ENCODE results near the gene KLHL20. TPM values are rescaled to one million over a fixed set of nuclear protein-coding genes. Genes with fewer than 3 reads are reported as not detected.
"Not testable (repeated sequence)": the region's sequence is repeated elsewhere in the genome, so short reads cannot be mapped to it uniquely, and the experiment has no call there.

The KLHL20 gene
- total RNA-seq, 1 donor from 2014 or later, result 26.1 TPM

- no peaks in the 10 kb centered on the region for H3K4me1 Mint-ChIP-seq
- ATAC-seq (ENCODE audit: low read depth) (no peak), DNase-seq (no peak)
- H3K9me3 Mint-ChIP-seq, result no peaks in the 10 kb centered on the region
- H3K36me3 Mint-ChIP-seq (ENCODE audit: low read depth), result peaks cover 19% of the 10 kb centered on the region
- ChIA-PET CTCF (interaction anchor here (1.2 kb wide), 1 partner anchor 27 kb away, joined by 3 read pairs; the partner anchor contains the start of genes CENPL and DARS2), POLR2A (no interaction called here)
- no peak overlapping the region for H3K4me3 Mint-ChIP-seq
- TF ChIP-seq, protein P1, sequence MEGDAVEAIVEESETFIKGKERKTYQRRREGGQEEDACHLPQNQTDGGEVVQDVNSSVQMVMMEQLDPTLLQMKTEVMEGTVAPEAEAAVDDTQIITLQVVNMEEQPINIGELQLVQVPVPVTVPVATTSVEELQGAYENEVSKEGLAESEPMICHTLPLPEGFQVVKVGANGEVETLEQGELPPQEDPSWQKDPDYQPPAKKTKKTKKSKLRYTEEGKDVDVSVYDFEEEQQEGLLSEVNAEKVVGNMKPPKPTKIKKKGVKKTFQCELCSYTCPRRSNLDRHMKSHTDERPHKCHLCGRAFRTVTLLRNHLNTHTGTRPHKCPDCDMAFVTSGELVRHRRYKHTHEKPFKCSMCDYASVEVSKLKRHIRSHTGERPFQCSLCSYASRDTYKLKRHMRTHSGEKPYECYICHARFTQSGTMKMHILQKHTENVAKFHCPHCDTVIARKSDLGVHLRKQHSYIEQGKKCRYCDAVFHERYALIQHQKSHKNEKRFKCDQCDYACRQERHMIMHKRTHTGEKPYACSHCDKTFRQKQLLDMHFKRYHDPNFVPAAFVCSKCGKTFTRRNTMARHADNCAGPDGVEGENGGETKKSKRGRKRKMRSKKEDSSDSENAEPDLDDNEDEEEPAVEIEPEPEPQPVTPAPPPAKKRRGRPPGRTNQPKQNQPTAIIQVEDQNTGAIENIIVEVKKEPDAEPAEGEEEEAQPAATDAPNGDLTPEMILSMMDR (IDR thresholded peaks at IDR 0.05), result no peak
- no peaks in the 10 kb centered on the region for H3K27me3 Mint-ChIP-seq
- no peak overlapping the region for H3K27ac Mint-ChIP-seq
- intact Hi-C loops (cut with micrococcal nuclease), result no loop called here
These were observed 83.3 kb downstream of the KLHL20 start for GRCh38 chr1:173798078-173798477.

DNA sequence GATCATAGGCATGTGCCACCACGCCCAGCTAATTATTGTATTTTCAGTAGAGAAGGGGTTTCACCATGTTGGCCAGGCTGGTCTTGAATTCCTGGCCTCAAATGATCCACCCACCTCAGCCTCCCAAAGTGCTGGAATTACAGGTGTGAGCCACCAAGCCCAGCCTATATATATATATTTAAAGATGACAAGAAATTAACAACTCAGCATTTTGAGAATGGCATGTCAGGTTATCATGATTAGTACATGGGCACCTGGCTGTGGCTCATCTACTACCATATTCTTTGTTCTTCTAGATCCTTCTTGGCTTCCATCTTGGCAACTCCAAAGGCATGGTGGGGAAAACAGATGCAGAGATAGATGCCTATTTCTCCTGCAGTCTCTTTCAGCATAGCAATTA is 85.2 kb downstream of the KLHL20 start:
- DNase-seq; H3K4me1 Mint-ChIP-seq; H3K27ac Mint-ChIP-seq; ATAC-seq (ENCODE audit: low read depth); H3K27me3 Mint-ChIP-seq; H3K9me3 Mint-ChIP-seq; H3K4me3 Mint-ChIP-seq; intact Hi-C loops (cut with micrococcal nuclease); CTCF ChIA-PET: not testable (repeated sequence)
- peaks cover 28% of the 10 kb centered on the region for H3K36me3 Mint-ChIP-seq (ENCODE audit: low read depth)
- POLR2A ChIA-PET, result interaction anchor here (0.6 kb wide), 1 partner anchor 44 kb away, joined by 11 read pairs; no protein-coding TSS in a partner anchor

DNA sequence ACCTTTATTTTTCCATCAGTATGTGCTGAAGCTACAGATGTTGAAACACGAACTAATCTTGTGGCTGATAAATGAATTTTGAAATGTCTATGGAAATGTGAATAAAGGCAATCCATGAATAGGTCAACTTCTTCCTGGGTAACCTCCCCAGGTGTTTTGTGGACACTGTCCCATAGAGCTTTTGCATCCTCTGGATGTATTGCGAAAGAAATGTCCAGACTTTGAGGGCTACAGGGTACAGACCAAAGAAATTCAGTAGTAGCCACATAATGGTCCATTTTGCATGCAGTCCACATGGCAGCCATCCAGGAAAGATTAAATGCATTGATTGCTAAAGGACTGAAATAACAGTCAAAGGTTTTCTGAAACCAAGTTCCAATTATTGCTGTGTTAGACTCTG is 88.2 kb downstream of the KLHL20 start:
- CTCF ChIA-PET, result no interaction called here

DNA sequence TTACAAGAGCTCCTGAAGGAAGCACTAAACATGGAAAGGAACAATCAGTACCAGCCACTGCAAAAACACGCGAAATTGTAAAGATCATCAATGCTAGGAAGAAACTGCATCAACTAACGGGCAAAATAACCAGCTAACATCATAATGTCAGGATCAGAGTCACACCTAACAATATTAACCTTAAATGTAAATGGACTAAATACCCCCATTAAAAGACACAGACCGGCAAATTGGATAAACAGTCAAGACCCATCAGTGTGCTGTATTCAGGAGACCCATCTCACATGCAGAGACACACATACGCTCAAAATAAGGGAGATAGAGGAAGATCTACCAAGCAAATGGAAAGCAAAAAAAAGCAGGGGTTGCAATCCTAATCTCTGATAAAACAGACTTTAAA is 98.9 kb downstream of the KLHL20 start:
- peaks cover 31% of the 10 kb centered on the region for H3K36me3 Mint-ChIP-seq (ENCODE audit: low read depth)

More for the DNA sequence above, 88.2 kb downstream of the KLHL20 start:
- H3K4me3 Mint-ChIP-seq, result no peak overlapping the region
- no peak overlapping the region for H3K27ac Mint-ChIP-seq
- ATAC-seq (ENCODE audit: low read depth) (no peak), DNase-seq (no peak)
- peaks cover 45% of the 10 kb centered on the region for H3K36me3 Mint-ChIP-seq (ENCODE audit: low read depth)
- TF ChIP-seq, protein P1 (IDR thresholded peaks at IDR 0.05), result no peak
- no peaks in the 10 kb centered on the region for H3K4me1 Mint-ChIP-seq
- intact Hi-C loops (cut with micrococcal nuclease), result no loop called here
- H3K27me3 Mint-ChIP-seq, result no peaks in the 10 kb centered on the region
- no peaks in the 10 kb centered on the region for H3K9me3 Mint-ChIP-seq
- POLR2A ChIA-PET, result interaction anchor here (0.6 kb wide), 1 partner anchor 65 kb away, joined by 3 read pairs; no protein-coding TSS in a partner anchor

GRCh38 chr1:173818459-173818858 is 103.7 kb downstream of the KLHL20 start:
- TF ChIP-seq, protein P1 (IDR thresholded peaks at IDR 0.05), result no peak
- H3K4me1 Mint-ChIP-seq, result peaks cover 14% of the 10 kb centered on the region
- DNase-seq (no peak), ATAC-seq (ENCODE audit: low read depth) (no peak)
- H3K27ac Mint-ChIP-seq, result no peak overlapping the region
- POLR2A ChIA-PET, result no interaction called here
- no peaks in the 10 kb centered on the region for H3K27me3 Mint-ChIP-seq
- peaks cover 11% of the 10 kb centered on the region for H3K36me3 Mint-ChIP-seq (ENCODE audit: low read depth)
- CTCF ChIA-PET, result interaction anchor here (0.9 kb wide), 1 partner anchor 9 kb away, joined by 3 read pairs; no protein-coding TSS in a partner anchor
- H3K4me3 Mint-ChIP-seq, result no peak overlapping the region
- H3K9me3 Mint-ChIP-seq, result no peaks in the 10 kb centered on the region
- intact Hi-C loops (cut with micrococcal nuclease), result no loop called here

More for the DNA sequence above, 98.9 kb downstream of the KLHL20 start:
- intact Hi-C loops (cut with micrococcal nuclease); H3K4me3 Mint-ChIP-seq; POLR2A ChIA-PET; H3K9me3 Mint-ChIP-seq; H3K27ac Mint-ChIP-seq; CTCF ChIA-PET; ATAC-seq (ENCODE audit: low read depth); DNase-seq; H3K27me3 Mint-ChIP-seq: not testable (repeated sequence)
- H3K4me1 Mint-ChIP-seq, result peaks cover 14% of the 10 kb centered on the region

GRCh38 chr1:173821680-173822079 is 106.9 kb downstream of the KLHL20 start:
- Mint-ChIP-seq H3K27me3 (no peaks in the 10 kb centered on the region), H3K36me3 (ENCODE audit: low read depth) (peaks cover 22% of the 10 kb centered on the region), H3K4me1 (peaks cover 20% of the 10 kb centered on the region), H3K9me3 (no peaks in the 10 kb centered on the region), H3K4me3 (no peak overlapping the region), H3K27ac (no peak overlapping the region)
- intact Hi-C loops (cut with micrococcal nuclease), result loop anchor here (5.0 to 10.0 kb wide), 2 partner anchors 564 to 923 kb away; no protein-coding TSS in a partner anchor
- ChIA-PET CTCF (no interaction called here), POLR2A (no interaction called here)
- DNase-seq, result no peak
- TF ChIP-seq, protein P1 (IDR thresholded peaks at IDR 0.05), result no peak
- ATAC-seq (ENCODE audit: low read depth), result no peak
